ENCODE data around the gene NOD2. TPM values are rescaled to one million over a fixed set of nuclear protein-coding genes. Genes with fewer than 3 reads are reported as not detected.

The NOD2 gene
- total RNA-seq, 1 experiment from 2014 or later: 0.17 TPM

GRCh38 chr16:50697881-50698767 is 4.7 kb downstream of the NOD2 start:
- peaks cover 6 to 9% of the 10 kb centered on the region in 2 experiments; a peak in 3 of 4 replicates for H3K4me1 Mint-ChIP-seq
- no peak overlapping the region for H4K91ac ChIP-seq (ENCODE audit: insufficient read length, low read depth, low read length)
- H2BK120ac ChIP-seq (ENCODE audit: low read depth, low read length, poor library complexity, severe bottlenecking): no peak overlapping the region
- H3K18ac ChIP-seq (ENCODE audit: insufficient read length, low read depth, low read length): no peak overlapping the region
- H2BK15ac ChIP-seq (ENCODE audit: low read depth, low read length): no peak overlapping the region
- no peak overlapping the region for H3K4me3 Mint-ChIP-seq
- no peak overlapping the region for H2BK5ac ChIP-seq (ENCODE audit: insufficient read length, low read length)
- H3K4me2 ChIP-seq (ENCODE audit: insufficient read depth, insufficient read length, low read length): no peak overlapping the region
- TF ChIP-seq CTCF (conservative IDR thresholded peaks at IDR 0.05): no peak
- H2AFZ ChIP-seq (ENCODE audit: low read length): no peak overlapping the region
- H3K79me2 ChIP-seq (ENCODE audit: insufficient read depth, low read length): no peaks in the 10 kb centered on the region
- no peak overlapping the region for H2BK12ac ChIP-seq (ENCODE audit: insufficient read length, low read depth, low read length)
- H3K79me1 ChIP-seq (ENCODE audit: insufficient read depth, low read depth, low read length, poor library complexity, severe bottlenecking): no peaks in the 10 kb centered on the region
- no peak overlapping the region for H3K9ac ChIP-seq (ENCODE audit: extremely low read depth, insufficient read length, low read length)
- no peaks in the 10 kb centered on the region for H3K36me3 Mint-ChIP-seq (ENCODE audit: insufficient read depth in 1 of 3, low read depth in 3 of 3)
- H3K23me2 ChIP-seq (ENCODE audit: insufficient read length, low read depth, low read length, poor library complexity, severe bottlenecking): peaks cover 5% of the 10 kb centered on the region
- no peak overlapping the region for H2BK20ac ChIP-seq (ENCODE audit: low read depth, low read length, poor library complexity, severe bottlenecking)
- WGBS (ENCODE audit: extremely low coverage, insufficient read length, low lambda C conversion rate): no CpG with 5 or more reads among the region's 19 CpGs
- no peak overlapping the region for H3K14ac ChIP-seq (ENCODE audit: insufficient read depth, low read length)
- H4K5ac ChIP-seq (ENCODE audit: insufficient read length, low read depth, low read length): no peak overlapping the region
- no peaks in the 10 kb centered on the region for H4K20me1 ChIP-seq (ENCODE audit: control insufficient read depth, insufficient read depth, insufficient read length)
- H3K4me1 ChIP-seq (ENCODE audit: insufficient read depth, low read length): no peaks in the 10 kb centered on the region
- no peak overlapping the region for H3K4ac ChIP-seq (ENCODE audit: low read depth, low read length)
- no peaks in the 10 kb centered on the region; a peak in 1 of 5 replicates for H3K9me3 Mint-ChIP-seq
- H2AK5ac ChIP-seq (ENCODE audit: insufficient read length, low read length): no peak overlapping the region
- peaks cover 32% of the 10 kb centered on the region for H3K27me3 Mint-ChIP-seq (ENCODE audit: low read depth)
- no peak for DNase-seq
- H3K56ac ChIP-seq (ENCODE audit: insufficient read length, low read depth, low read length): no peak overlapping the region
- no peak overlapping the region for H3K27ac Mint-ChIP-seq
- no peak overlapping the region for H4K8ac ChIP-seq (replicated peaks; ENCODE audit: insufficient read length, low read depth, low read length)
- no peaks in the 10 kb centered on the region for H3K9me3 ChIP-seq (ENCODE audit: control insufficient read depth, low read depth, low read length)
- H3K23ac ChIP-seq (ENCODE audit: insufficient read length, low read depth, low read length): no peak overlapping the region
- H3K27ac ChIP-seq (ENCODE audit: insufficient read length, low read depth, low read length): no peak overlapping the region
- no peak overlapping the region for H3T11ph ChIP-seq (ENCODE audit: low read length)
- H3K27me3 ChIP-seq (ENCODE audit: insufficient read depth, low read length): peaks cover 4% of the 10 kb centered on the region; the same call in 1 of the 2 replicates

Measured in H9 (cell line).